Large intestine (tissue), 3 donors: ENCODE measurements around the gene EGFLAM. TPM values are rescaled to one million over a fixed set of nuclear protein-coding genes. Genes with fewer than 3 reads are reported as not detected.

Experiments
- DNase-seq, 2 donors: peaks; one replicate each; pipeline versions ENCODE4 v3.0.0 to v3.0.0-alpha.2; 2013
- H3K27ac ChIP-seq: one replicate; pipeline ENCODE4 v1.5.1; 2013; ENCODE audit warnings: low read length
- H3K27me3 ChIP-seq: 2 replicates; pipeline ENCODE4 v1.6.1; 2013; ENCODE audit warnings: low read length; ENCODE audit not compliant: control insufficient read depth, insufficient read depth
- H3K36me3 ChIP-seq: 2 replicates; pipeline ENCODE4 v1.6.1; 2013; ENCODE audit warnings: low read length; ENCODE audit not compliant: control insufficient read depth, insufficient read depth
- H3K4me1 ChIP-seq: one replicate; pipeline ENCODE4 v1.6.1; 2013; ENCODE audit warnings: low read length; ENCODE audit not compliant: control insufficient read depth, insufficient read depth
- H3K4me3 ChIP-seq: one replicate; pipeline ENCODE4 v1.5.1; 2013; ENCODE audit warnings: low read length
- H3K9me3 ChIP-seq: one replicate; pipeline ENCODE4 v1.6.1; 2013; ENCODE audit warnings: mild to moderate bottlenecking, low read depth, low read length, moderate library complexity; ENCODE audit not compliant: control insufficient read depth
- WGBS: methylation state at CpG from one replicate; pipeline ENCODE4 v1.1.5; 2013; ENCODE audit warnings: low lambda C conversion rate; ENCODE audit not compliant: insufficient coverage; 5-methylcytosine and 5-hydroxymethylcytosine counted together
- polyA plus RNA-seq: library from polyadenylated mRNA; unstranded; fragments of 120-200 nt; gene quantifications from one replicate; pipeline ENCODE4 v1.2.1, GENCODE V29; 2013

The EGFLAM gene
- polyA plus RNA-seq, 1 donor = 4.4 TPM

- DNase-seq = no peak
- WGBS = no CpG with 5 or more reads among the region's 22 CpGs
- no peak overlapping the region for H3K27ac ChIP-seq
- H3K4me3 ChIP-seq = no peak overlapping the region
- peaks cover 14% of the 10 kb centered on the region for H3K4me1 ChIP-seq
- H3K36me3 ChIP-seq = no peaks in the 10 kb centered on the region
- H3K27me3 ChIP-seq = peaks cover 3% of the 10 kb centered on the region
- H3K9me3 ChIP-seq = no peaks in the 10 kb centered on the region
These were observed 209.1 kb downstream of the EGFLAM start for GRCh38 chr5:38467353-38468040.

- no peaks in the 10 kb centered on the region for H3K9me3 ChIP-seq
- H3K27ac ChIP-seq = no peak overlapping the region
- DNase-seq = no peak
- peaks cover 8% of the 10 kb centered on the region for H3K27me3 ChIP-seq
- H3K4me1 ChIP-seq = peaks cover 14% of the 10 kb centered on the region
- no CpG with 5 or more reads among the region's 12 CpGs for WGBS
- H3K4me3 ChIP-seq = no peak overlapping the region
- H3K36me3 ChIP-seq = no peaks in the 10 kb centered on the region
These were observed 209.9 kb downstream of the EGFLAM start for GRCh38 chr5:38468202-38468673.

- DNase-seq = peak in 1 of 2 donors; percentile 34
- no peak overlapping the region for H3K27ac ChIP-seq
- H3K4me1 ChIP-seq = peaks cover 9% of the 10 kb centered on the region
- no peaks in the 10 kb centered on the region for H3K9me3 ChIP-seq
- WGBS = 70% methylated on average over 3 of the region's 18 CpGs
- H3K36me3 ChIP-seq = no peaks in the 10 kb centered on the region
- H3K27me3 ChIP-seq = peaks cover 8% of the 10 kb centered on the region
- no peak overlapping the region for H3K4me3 ChIP-seq
These were observed 210.8 kb downstream of the EGFLAM start for GRCh38 chr5:38468978-38469706.

GRCh38 chr5:38469707-38470267 lies 211.4 kb downstream of the EGFLAM start:
- Histone ChIP-seq H3K27me3 (peaks cover 8% of the 10 kb centered on the region), H3K27ac (no peak overlapping the region), H3K9me3 (no peaks in the 10 kb centered on the region), H3K36me3 (no peaks in the 10 kb centered on the region), H3K4me1 (peaks cover 9% of the 10 kb centered on the region), H3K4me3 (no peak overlapping the region)
- no CpG with 5 or more reads among the region's 11 CpGs for WGBS
- DNase-seq = no peak

GRCh38 chr5:38471709-38472108 lies 213.3 kb downstream of the EGFLAM start:
- peaks cover 9% of the 10 kb centered on the region for H3K4me1 ChIP-seq
- no peak overlapping the region for H3K4me3 ChIP-seq
- 100% methylated on average over 1 of the region's 4 CpGs for whole genome bisulfite sequencing
- no peaks in the 10 kb centered on the region for H3K36me3 ChIP-seq
- H3K27me3 ChIP-seq = peaks cover 11% of the 10 kb centered on the region
- DNase-seq = no peak
- no peak overlapping the region for H3K27ac ChIP-seq
- no peaks in the 10 kb centered on the region for H3K9me3 ChIP-seq

GRCh38 chr5:38472541-38472940 lies 214.2 kb downstream of the EGFLAM start:
- no peak for DNase-seq
- H3K4me3 ChIP-seq = no peak overlapping the region
- no CpG with 5 or more reads among the region's 7 CpGs for WGBS
- H3K27ac ChIP-seq = no peak overlapping the region
- peaks cover 13% of the 10 kb centered on the region for H3K27me3 ChIP-seq
- peaks cover 8% of the 10 kb centered on the region for H3K4me1 ChIP-seq
- no peaks in the 10 kb centered on the region for H3K36me3 ChIP-seq
- H3K9me3 ChIP-seq = no peaks in the 10 kb centered on the region

- H3K4me1 ChIP-seq = peaks cover 4% of the 10 kb centered on the region
- no peak overlapping the region for H3K27ac ChIP-seq
- no peak for DNase-seq
- H3K4me3 ChIP-seq = no peak overlapping the region
- WGBS = no CpG with 5 or more reads among the region's 8 CpGs
- H3K36me3 ChIP-seq = no peaks in the 10 kb centered on the region
- H3K9me3 ChIP-seq = no peaks in the 10 kb centered on the region
- H3K27me3 ChIP-seq = peaks cover 13% of the 10 kb centered on the region
These were observed 214.6 kb downstream of the EGFLAM start for GRCh38 chr5:38473008-38473407.

GRCh38 chr5:38478166-38478565 lies 219.8 kb downstream of the EGFLAM start:
- no CpG with 5 or more reads among the region's 3 CpGs for WGBS
- DNase-seq = no peak
- no peaks in the 10 kb centered on the region for H3K9me3 ChIP-seq

GRCh38 chr5:38478878-38479277 lies 220.5 kb downstream of the EGFLAM start:
- Histone ChIP-seq H3K36me3 (peaks cover 10% of the 10 kb centered on the region), H3K4me3 (no peak overlapping the region), H3K27me3 (peaks cover 11% of the 10 kb centered on the region), H3K27ac (no peak overlapping the region), H3K9me3 (no peaks in the 10 kb centered on the region), H3K4me1 (peaks cover 6% of the 10 kb centered on the region)
- no peak for DNase-seq
- WGBS = no CpG with 5 or more reads among the region's 3 CpGs

More at GRCh38 chr5:38478166-38478565, 219.8 kb downstream of the EGFLAM start:
- peaks cover 6% of the 10 kb centered on the region for H3K4me1 ChIP-seq
- H3K27me3 ChIP-seq = peaks cover 12% of the 10 kb centered on the region
- H3K27ac ChIP-seq = no peak overlapping the region
- peaks cover 9% of the 10 kb centered on the region for H3K36me3 ChIP-seq
- no peak overlapping the region for H3K4me3 ChIP-seq

- H3K4me1 ChIP-seq = peaks cover 6% of the 10 kb centered on the region
- H3K9me3 ChIP-seq = no peaks in the 10 kb centered on the region
- DNase-seq = peak in 1 of 2 donors; percentile 56
- WGBS = 13% methylated on average over 3 of the region's 6 CpGs
- peaks cover 11% of the 10 kb centered on the region for H3K27me3 ChIP-seq
- no peak overlapping the region for H3K4me3 ChIP-seq
- H3K36me3 ChIP-seq = peaks cover 14% of the 10 kb centered on the region
- no peak overlapping the region for H3K27ac ChIP-seq
These were observed 221.1 kb downstream of the EGFLAM start for GRCh38 chr5:38479315-38479904.
